Left renal pelvis (tissue), 4 donors: ENCODE measurements around the gene TUBA4A. TPM values are rescaled to one million over a fixed set of nuclear protein-coding genes. Genes with fewer than 3 reads are reported as not detected.

ENCODE experiments used
- polyA plus RNA-seq, 4 donors: library from polyadenylated mRNA; unstranded; fragments of 120-200 nt; gene quantifications; one replicate each; pipeline ENCODE4 v1.2.1, GENCODE V29; 2013; ENCODE audit not compliant: insufficient read length in 4 of 4

The TUBA4A gene
- polyA plus RNA-seq, 4 donors, result 3.4 to 53.8 (median 33.6) TPM

Other genes with a start within 250 kb of the TUBA4A start
- gene CFAP65, start 212.4 kb downstream of the TUBA4A start, polyA plus RNA-seq, result under 1 TPM; 0.20 to 0.43 (median 0.27) TPM
- gene IHH, start 193.0 kb downstream of the TUBA4A start, polyA plus RNA-seq, result 1 to 10 TPM in 2 of 4 donors, under 1 TPM in 2; 0.12 to 2.5 (median 1.2) TPM
- gene NHEJ1, start 93.1 kb downstream of the TUBA4A start, polyA plus RNA-seq, result 10 to 100 TPM; 14.8 to 21.3 (median 18.7) TPM
- gene SLC23A3, start 83.9 kb downstream of the TUBA4A start, polyA plus RNA-seq, result 10 to 100 TPM in 3 of 4 donors, 1 to 10 TPM in 1; 1.2 to 24.8 (median 16.7) TPM
- gene CNPPD1, start 77.0 kb downstream of the TUBA4A start, polyA plus RNA-seq, result 10 to 100 TPM; 39.5 to 69.2 (median 58.8) TPM
- gene RETREG2, start 75.6 kb downstream of the TUBA4A start, polyA plus RNA-seq, result 100 to 1,000 TPM in 3 of 4 donors, 10 to 100 TPM in 1; 85.1 to 120 (median 111) TPM
- gene ZFAND2B, start 47.1 kb downstream of the TUBA4A start, polyA plus RNA-seq, result 10 to 100 TPM; 25.0 to 49.3 (median 35.7) TPM
- gene ABCB6, start 35.0 kb downstream of the TUBA4A start, polyA plus RNA-seq, result 10 to 100 TPM; 29.5 to 44.5 (median 37.1) TPM
- 10 to 100 TPM; 40.8 to 45.5 (median 44.2) TPM for gene ATG9A, start 24.3 kb downstream of the TUBA4A start, polyA plus RNA-seq
- gene ANKZF1, start 24.1 kb downstream of the TUBA4A start, polyA plus RNA-seq, result 10 to 100 TPM; 28.0 to 76.6 (median 51.3) TPM
- gene GLB1L, start 8.5 kb downstream of the TUBA4A start, polyA plus RNA-seq, result 10 to 100 TPM; 12.1 to 26.1 (median 21.8) TPM
- gene STK16, start 8.4 kb downstream of the TUBA4A start, polyA plus RNA-seq, result 10 to 100 TPM; 29.0 to 43.3 (median 36.4) TPM
- under 1 TPM in 3 of 4 donors, not detected in 1; 0.46 to 0.69 (median 0.61) TPM for gene TUBA4B, start 675 bp downstream of the TUBA4A start, polyA plus RNA-seq
- gene DNAJB2, start 25.4 kb upstream of the TUBA4A start, polyA plus RNA-seq, result 10 to 100 TPM; 52.1 to 80.6 (median 72.7) TPM
- gene PTPRN, start 55.5 kb upstream of the TUBA4A start, polyA plus RNA-seq, result under 1 TPM; 0.09 to 0.53 (median 0.20) TPM
- gene RESP18, start 78.8 kb upstream of the TUBA4A start, polyA plus RNA-seq, result not detected
- 10 to 100 TPM; 44.7 to 82.9 (median 57.8) TPM for gene DNPEP, start 134.0 kb upstream of the TUBA4A start, polyA plus RNA-seq
- 10 to 100 TPM in 2 of 4 donors, 1 to 10 TPM in 2; 5.5 to 10.4 (median 8.1) TPM for gene DES, start 164.5 kb upstream of the TUBA4A start, polyA plus RNA-seq
- gene SPEG, start 180.9 kb upstream of the TUBA4A start, polyA plus RNA-seq, result 10 to 100 TPM in 3 of 4 donors, 1 to 10 TPM in 1; 9.7 to 18.0 (median 12.5) TPM
- gene GMPPA, start 245.0 kb upstream of the TUBA4A start, polyA plus RNA-seq, result 10 to 100 TPM; 29.7 to 43.8 (median 32.7) TPM